Ishikawa (cell line): ENCODE measurements around the gene EIF2AK3.
A peak's percentile ranks its signal among the peaks of the same experiment; 100 is the strongest.

ENCODE experiments used
- CEBPB ChIP-seq: IDR thresholded peaks from 2 replicates; pipeline ENCODE4 v1.6.1; 2012
- CREB1 ChIP-seq: IDR thresholded peaks from 2 replicates; pipeline ENCODE4 v1.6.1; 2012; ENCODE audit warnings: low read depth
- EGR1 ChIP-seq: IDR thresholded peaks from 2 replicates; pipeline ENCODE4 v1.6.1; 2012
- EP300 ChIP-seq: IDR thresholded peaks from 2 replicates; pipeline ENCODE4 v1.6.1; 2012; ENCODE audit warnings: borderline replicate concordance
- FOXM1 ChIP-seq: IDR thresholded peaks from 2 replicates; pipeline ENCODE4 v1.6.1; 2012; ENCODE audit warnings: low read depth, borderline replicate concordance
- NFIC ChIP-seq: IDR thresholded peaks from 2 replicates; pipeline ENCODE4 v1.6.1; 2012
- RAD21 ChIP-seq: IDR thresholded peaks from 2 replicates; pipeline ENCODE4 v1.6.1; 2012; ENCODE audit warnings: low read depth
- TAF1 ChIP-seq: IDR thresholded peaks from 2 replicates; pipeline ENCODE4 v1.6.1; 2012; ENCODE audit warnings: low read depth, mild to moderate bottlenecking
- TCF12 ChIP-seq: IDR thresholded peaks from 2 replicates; pipeline ENCODE4 v1.6.1; 2012; ENCODE audit warnings: low read depth
- TEAD4 ChIP-seq: IDR thresholded peaks from 2 replicates; pipeline ENCODE4 v1.6.1; 2012
- YY1 ChIP-seq: IDR thresholded peaks from 2 replicates; pipeline ENCODE4 v1.6.1; 2012; ENCODE audit warnings: low read depth
- ZBTB7A ChIP-seq: IDR thresholded peaks from 2 replicates; pipeline ENCODE4 v1.6.1; 2012; ENCODE audit warnings: low read depth
- TF ChIP-seq, protein P1 (sequence below): IDR thresholded peaks from 2 replicates; pipeline ENCODE4 v1.6.1; 2012
- TF ChIP-seq, protein P2 (sequence below): IDR thresholded peaks from 2 replicates; pipeline ENCODE4 v1.6.1; 2012; ENCODE audit warnings: low read depth, mild to moderate bottlenecking
- TF ChIP-seq, protein P3 (sequence below): IDR thresholded peaks from 2 replicates; pipeline ENCODE4 v1.6.1; 2012

The EIF2AK3 gene

DNA sequence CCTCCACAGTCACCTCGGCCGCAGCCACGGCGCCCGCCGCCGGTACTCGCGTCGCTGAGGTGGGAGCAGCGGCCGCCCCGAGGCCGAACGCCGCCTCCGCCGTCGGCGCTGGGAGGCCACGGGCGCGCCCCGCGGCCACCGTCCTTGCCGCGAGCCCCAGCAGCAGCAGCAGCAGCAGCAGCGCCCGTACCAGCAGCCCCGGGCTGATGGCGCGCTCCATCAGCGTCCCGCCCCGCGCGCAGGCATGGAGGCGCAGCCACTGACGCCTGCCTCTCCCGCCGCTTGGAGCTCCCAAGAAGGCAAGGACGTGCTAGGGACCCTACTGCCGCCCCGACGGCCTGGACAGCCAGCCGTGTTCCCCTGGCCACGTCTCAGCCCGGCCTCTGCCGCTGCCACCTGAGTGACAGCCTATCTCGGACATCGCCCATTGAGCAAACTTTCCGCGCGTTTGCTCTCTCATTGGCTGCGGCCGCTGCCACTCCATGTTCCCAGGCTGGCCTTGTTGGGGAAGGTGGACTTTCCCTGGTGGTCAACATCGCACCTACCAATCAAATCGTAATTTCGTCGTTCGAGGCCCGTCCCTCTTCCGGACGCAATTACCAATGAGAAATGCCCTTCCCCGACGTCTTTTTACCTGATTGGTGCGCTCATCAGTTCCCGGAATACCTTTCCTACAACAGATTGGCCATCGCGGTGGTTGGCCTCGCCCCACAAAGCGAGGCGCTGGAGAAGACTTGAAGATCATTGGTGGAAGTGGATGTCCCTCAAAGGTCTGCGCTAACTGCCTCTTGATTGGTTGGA, at the start of gene EIF2AK3:
Gene EIF2AK3 (minus strand): TSS at position 410 of the 801 bp plus-strand sequence. CDS start 190 bp downstream, at position 220.
- TF ChIP-seq, protein P1, sequence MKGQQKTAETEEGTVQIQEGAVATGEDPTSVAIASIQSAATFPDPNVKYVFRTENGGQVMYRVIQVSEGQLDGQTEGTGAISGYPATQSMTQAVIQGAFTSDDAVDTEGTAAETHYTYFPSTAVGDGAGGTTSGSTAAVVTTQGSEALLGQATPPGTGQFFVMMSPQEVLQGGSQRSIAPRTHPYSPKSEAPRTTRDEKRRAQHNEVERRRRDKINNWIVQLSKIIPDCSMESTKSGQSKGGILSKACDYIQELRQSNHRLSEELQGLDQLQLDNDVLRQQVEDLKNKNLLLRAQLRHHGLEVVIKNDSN = 0 out of 2 replicates have a peak, but pooled peaks have one; percentile 19
- TF ChIP-seq CEBPB = no peak; the same call in 1 of the 2 replicates
- peak; percentile 72 for TF ChIP-seq TAF1
- TF ChIP-seq, protein P2, sequence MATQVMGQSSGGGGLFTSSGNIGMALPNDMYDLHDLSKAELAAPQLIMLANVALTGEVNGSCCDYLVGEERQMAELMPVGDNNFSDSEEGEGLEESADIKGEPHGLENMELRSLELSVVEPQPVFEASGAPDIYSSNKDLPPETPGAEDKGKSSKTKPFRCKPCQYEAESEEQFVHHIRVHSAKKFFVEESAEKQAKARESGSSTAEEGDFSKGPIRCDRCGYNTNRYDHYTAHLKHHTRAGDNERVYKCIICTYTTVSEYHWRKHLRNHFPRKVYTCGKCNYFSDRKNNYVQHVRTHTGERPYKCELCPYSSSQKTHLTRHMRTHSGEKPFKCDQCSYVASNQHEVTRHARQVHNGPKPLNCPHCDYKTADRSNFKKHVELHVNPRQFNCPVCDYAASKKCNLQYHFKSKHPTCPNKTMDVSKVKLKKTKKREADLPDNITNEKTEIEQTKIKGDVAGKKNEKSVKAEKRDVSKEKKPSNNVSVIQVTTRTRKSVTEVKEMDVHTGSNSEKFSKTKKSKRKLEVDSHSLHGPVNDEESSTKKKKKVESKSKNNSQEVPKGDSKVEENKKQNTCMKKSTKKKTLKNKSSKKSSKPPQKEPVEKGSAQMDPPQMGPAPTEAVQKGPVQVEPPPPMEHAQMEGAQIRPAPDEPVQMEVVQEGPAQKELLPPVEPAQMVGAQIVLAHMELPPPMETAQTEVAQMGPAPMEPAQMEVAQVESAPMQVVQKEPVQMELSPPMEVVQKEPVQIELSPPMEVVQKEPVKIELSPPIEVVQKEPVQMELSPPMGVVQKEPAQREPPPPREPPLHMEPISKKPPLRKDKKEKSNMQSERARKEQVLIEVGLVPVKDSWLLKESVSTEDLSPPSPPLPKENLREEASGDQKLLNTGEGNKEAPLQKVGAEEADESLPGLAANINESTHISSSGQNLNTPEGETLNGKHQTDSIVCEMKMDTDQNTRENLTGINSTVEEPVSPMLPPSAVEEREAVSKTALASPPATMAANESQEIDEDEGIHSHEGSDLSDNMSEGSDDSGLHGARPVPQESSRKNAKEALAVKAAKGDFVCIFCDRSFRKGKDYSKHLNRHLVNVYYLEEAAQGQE = no peak
- no peak for TF ChIP-seq EGR1
- TF ChIP-seq RAD21 = no peak
- TF ChIP-seq TCF12 = no peak
- TF ChIP-seq NFIC = 0 out of 2 replicates have a peak, but pooled peaks have one; percentile 8
- TF ChIP-seq CREB1 = peak; percentile 75
- TF ChIP-seq YY1 = peak; percentile 78
- TF ChIP-seq TEAD4 = no peak; the same call in 1 of the 2 replicates
- no peak for TF ChIP-seq EP300
- peak; percentile 64 for TF ChIP-seq FOXM1
- TF ChIP-seq, protein P3, sequence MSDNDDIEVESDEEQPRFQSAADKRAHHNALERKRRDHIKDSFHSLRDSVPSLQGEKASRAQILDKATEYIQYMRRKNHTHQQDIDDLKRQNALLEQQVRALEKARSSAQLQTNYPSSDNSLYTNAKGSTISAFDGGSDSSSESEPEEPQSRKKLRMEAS = peak; percentile 67; the same call in 1 of the 2 replicates
- no peak for TF ChIP-seq ZBTB7A

DNA sequence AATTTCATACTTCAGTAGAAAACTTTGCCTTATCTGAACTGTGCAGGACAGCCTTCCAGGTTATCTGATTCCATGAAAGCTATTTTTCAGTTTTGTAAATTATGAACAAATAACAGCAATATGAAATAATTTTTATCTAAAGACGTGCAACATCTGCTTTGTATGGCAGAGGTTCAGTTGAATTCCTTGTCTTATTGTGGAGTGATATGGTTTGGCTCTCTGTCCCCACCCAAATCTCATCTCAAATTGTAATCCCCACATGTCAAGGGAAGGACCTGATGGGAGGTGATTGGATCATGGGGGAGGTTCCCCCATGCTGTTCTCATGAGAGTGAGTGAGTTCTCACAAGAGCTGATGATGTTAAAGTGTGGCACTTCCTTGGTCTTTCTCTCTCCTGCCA, 46.1 kb upstream of the EIF2AK3 start:
- TF ChIP-seq, protein P2 = no peak
- TF ChIP-seq FOXM1 = no peak
- TF ChIP-seq, protein P3 = no peak
- TF ChIP-seq, protein P1 = no peak
- no peak for TF ChIP-seq TCF12
- TF ChIP-seq CREB1 = no peak
- no peak for TF ChIP-seq YY1
- no peak for TF ChIP-seq NFIC
- no peak for TF ChIP-seq TAF1
- no peak for TF ChIP-seq TEAD4

DNA sequence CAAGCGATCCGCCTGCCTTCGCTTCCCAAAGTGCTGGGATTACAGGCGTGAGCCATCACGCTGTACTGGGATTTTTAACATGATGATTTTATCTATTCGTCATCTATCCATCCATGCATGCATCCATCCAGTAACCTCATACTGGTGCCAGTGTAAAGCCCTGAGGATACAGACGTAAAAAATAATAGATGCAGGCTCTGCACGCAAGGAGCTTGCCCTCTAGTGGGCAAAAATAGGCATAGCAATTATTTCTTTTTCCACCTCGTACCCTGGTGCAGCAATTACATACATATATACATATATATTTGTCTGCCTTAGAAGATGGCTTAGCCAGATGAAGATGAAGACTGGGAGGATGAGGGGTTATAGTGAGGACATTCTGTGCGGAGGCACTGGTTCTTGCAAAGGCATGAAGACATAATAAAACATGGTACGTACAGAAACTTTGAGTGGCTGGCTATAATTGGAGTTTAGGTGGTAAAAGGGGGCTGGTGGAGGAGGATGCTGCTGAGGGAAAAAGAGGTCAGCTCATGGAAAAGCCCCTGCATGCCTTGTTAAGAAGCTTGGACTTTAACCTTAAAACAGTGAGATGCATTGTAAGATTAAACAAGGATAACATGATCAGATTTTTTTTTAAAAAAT, 44.6 kb upstream of the EIF2AK3 start:
- TF ChIP-seq RAD21 (peak; percentile 88), TCF12 (no peak), TAF1 (no peak), EP300 (no peak)

DNA sequence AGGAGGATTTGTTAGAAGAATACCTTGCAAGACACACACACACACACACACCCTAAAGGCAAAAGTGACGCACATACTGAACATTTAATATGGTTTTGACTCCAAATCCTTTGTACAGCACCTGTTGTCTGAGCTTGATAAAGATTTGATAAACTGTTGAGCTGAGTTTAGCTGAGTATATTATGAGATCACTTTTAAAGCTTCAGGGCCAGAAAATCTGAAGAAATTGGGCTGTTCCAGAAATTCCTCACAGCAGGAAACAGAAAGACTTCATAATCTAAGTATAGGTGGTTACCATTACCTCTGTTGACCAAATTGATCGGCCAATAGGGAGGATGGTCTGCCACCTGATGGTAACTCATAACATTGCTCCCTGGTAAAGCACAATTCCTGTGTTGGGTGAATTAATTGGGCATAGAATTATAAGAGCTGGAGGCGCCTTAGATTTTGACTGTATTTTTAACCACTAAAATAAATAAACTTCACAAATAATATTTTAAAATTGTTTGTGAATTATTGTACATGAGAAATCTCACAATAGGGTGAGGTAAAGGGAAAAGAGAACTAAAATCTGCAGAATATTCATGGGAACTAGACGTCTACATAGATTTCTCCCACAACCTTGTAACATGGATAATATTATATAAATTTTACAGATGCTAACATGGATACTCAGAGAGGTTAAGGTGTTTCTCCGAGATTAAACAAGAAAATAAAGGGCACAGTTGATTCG, 42.4 kb upstream of the EIF2AK3 start:
- TF ChIP-seq, protein P2 = no peak
- TF ChIP-seq NFIC = no peak
- TF ChIP-seq CREB1 = no peak
- no peak for TF ChIP-seq TAF1
- TF ChIP-seq RAD21 = peak; percentile 77
